Right lobe of liver (tissue), 6 donors: ENCODE measurements around the gene GABPB2. TPM values are rescaled to one million over a fixed set of nuclear protein-coding genes. Genes with fewer than 3 reads are reported as not detected.

Source experiments
- ATAC-seq, 4 donors: fragments of 200-7000 bp; cut with Tn5 transposase; one replicate each; pipeline ENCODE4 v1.9.1; 2020; ENCODE audit warnings: mild to moderate bottlenecking in 4 of 4, moderate library complexity in 4 of 4
- DNase-seq, 3 donors: peaks; one replicate each; pipeline ENCODE4 v3.0.0-alpha.2; 2020
- H3K27ac ChIP-seq, 3 donors: fragments of 200-600 bp; one replicate each; pipeline ENCODE4 v1.8.0; 2022
- H3K27me3 ChIP-seq, 2 donors: fragments of 200-600 bp; one replicate each; pipeline ENCODE4 v1.8.0; 2022
- H3K36me3 ChIP-seq, 4 donors: fragments of 200-600 bp; sonication (generic) in 1 of 4; one replicate each; pipeline versions ENCODE4 v1.5.1 to v1.8.0; 2017 to 2022; ENCODE audit warnings: control low read depth in 1 of 4
- H3K4me1 ChIP-seq, 4 donors: fragments of 200-600 bp; sonication (generic) in 1 of 4; one replicate each; pipeline versions ENCODE4 v1.5.1 to v1.8.0; 2017 to 2022; ENCODE audit warnings: control low read depth in 1 of 4
- H3K4me3 ChIP-seq, 3 donors: fragments of 200-600 bp; one replicate each; pipeline ENCODE4 v1.8.0; 2022
- H3K9me3 ChIP-seq, 4 donors: fragments of 200-600 bp; sonication (generic) in 1 of 4; one replicate each; pipeline versions ENCODE4 v1.5.1 to v1.8.0; 2017 to 2022; ENCODE audit warnings: control low read depth in 1 of 4
- POLR2A ChIP-seq: fragments of 450-650 bp; IDR thresholded peaks from one replicate; pipeline ENCODE4 v1.6.1; 2017; ENCODE audit warnings: antibody characterized with exemption, mild to moderate bottlenecking
- WGBS: methylation state at CpG from one replicate; pipeline ENCODE4 v1.1.6; 2018; ENCODE audit warnings: low coverage, low lambda C conversion rate; ENCODE audit not compliant: insufficient coverage; ENCODE audit errors: missing lambda C conversion rate; 5-methylcytosine and 5-hydroxymethylcytosine counted together
- intact Hi-C, 2 donors: fragments of 100-400 bp; cut with DNase I; formaldehyde crosslinking; loops; one replicate each; pipeline versions ENCODE4 v1.11.2 to v1.14.1; 2022
- total RNA-seq, 6 experiments: library from RNA; depleted of rRNA in 2 of 6; stranded (reverse); fragments of >200 nt in 2 of 6; fragmentation: NEBNext Ultra II Directional in 3 of 6; extraction: Animal tissue kit (Norgen Biotek cat#: 25700) in 3 of 6; gene quantifications; one replicate each; pipeline versions ENCODE4 v1.1.0 to v1.2.4, GENCODE V29; 2016 to 2023
- TF ChIP-seq, protein P1 (sequence below), 4 donors: fragments of 200-600 bp in 3 of 4; fragments of 450-650 bp in 1 of 4; IDR thresholded peaks; one replicate each; pipeline versions ENCODE4 v1.5.1 to v1.8.0; 2016 to 2022; ENCODE audit warnings: antibody characterized with exemption in 4 of 4, mild to moderate bottlenecking in 2 of 4
- donor health status: DM: no; HTN: yes; CAD: no.
- donor health status: DM: no; HTN: no; CAD: no.
- donor health status: DM: no; HTN: no; CAD: no.
- donor health status: DM: no; HTN: yes; CAD: no.
- donor health status: DM: no; HTN: yes; CAD: no.

GABPB2 gene
- total RNA-seq, 6 experiments from 2014 or later: 2.0 to 6.5 (median 5.0) TPM

DNA sequence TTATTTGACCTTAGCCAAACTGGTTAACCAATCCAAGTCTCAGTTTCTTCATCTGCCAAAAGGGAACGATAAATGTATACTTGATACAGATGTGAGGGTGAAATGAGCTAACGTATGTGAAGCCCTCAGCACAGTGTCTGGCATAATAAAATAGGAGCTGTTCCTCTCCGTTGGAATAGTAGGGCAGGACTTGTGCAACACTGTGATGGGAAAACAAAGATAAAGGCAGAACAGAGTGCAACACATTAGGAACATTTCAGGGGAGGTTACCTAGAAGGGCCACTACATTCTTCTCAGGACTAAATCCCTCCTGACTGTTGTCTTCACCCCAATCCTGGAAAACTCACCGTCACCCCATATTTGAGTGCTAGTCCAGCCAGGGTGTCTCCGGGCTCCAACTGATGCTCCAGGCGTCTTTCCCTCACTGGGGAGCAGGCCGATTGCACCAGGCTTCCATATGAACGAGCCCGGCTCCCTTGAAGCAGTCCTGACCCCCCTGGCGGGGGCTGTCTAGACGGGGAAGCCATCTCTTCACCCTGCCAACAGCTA, 94.2 kb downstream of the GABPB2 start:
- Histone ChIP-seq H3K27ac (peak overlapping the region; percentile 35 to 76 (median 63)), H3K36me3 (peaks cover 0 to 36% (median 13%) of the 10 kb centered on the region in 4 donors)

DNA sequence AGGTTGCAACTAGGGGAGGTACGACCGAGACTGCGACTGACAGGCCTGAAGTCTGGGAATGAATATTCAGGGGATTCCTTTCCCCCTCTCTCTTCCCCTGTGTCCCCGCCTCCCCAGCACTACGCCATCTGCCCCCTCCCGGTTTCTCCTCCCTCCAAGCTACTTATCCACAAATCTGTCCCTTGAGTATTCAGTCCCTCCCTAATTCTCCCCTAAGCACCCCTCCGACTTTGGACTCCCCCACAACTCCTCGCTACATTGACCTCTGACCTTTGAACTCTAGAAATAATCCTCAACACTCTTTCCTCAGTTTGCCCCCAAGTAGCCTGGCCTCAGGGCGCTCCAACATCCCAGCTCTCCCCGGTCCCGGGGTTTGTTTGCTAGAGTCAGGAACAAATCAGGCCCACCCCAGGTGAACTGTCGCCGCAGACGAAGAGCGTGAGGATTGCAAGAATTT, 94.7 kb downstream of the GABPB2 start:
- Histone ChIP-seq H3K27ac (peak overlapping the region; percentile 35 to 76 (median 63)), H3K4me3 (peak overlapping the region; percentile 51 to 72 (median 70)), H3K9me3 (no peaks in the 10 kb centered on the region), H3K27me3 (no peaks in the 10 kb centered on the region), H3K4me1 (peaks cover 0 to 15% (median 7%) of the 10 kb centered on the region in 4 donors), H3K36me3 (peaks cover 0 to 32% (median 11%) of the 10 kb centered on the region in 4 donors)
- DNase-seq (peak in 1 of 3 donors; percentile 64), ATAC-seq (peak; percentile 30 to 53 (median 45))
- TF ChIP-seq POLR2A: no peak
- TF ChIP-seq, protein P1, sequence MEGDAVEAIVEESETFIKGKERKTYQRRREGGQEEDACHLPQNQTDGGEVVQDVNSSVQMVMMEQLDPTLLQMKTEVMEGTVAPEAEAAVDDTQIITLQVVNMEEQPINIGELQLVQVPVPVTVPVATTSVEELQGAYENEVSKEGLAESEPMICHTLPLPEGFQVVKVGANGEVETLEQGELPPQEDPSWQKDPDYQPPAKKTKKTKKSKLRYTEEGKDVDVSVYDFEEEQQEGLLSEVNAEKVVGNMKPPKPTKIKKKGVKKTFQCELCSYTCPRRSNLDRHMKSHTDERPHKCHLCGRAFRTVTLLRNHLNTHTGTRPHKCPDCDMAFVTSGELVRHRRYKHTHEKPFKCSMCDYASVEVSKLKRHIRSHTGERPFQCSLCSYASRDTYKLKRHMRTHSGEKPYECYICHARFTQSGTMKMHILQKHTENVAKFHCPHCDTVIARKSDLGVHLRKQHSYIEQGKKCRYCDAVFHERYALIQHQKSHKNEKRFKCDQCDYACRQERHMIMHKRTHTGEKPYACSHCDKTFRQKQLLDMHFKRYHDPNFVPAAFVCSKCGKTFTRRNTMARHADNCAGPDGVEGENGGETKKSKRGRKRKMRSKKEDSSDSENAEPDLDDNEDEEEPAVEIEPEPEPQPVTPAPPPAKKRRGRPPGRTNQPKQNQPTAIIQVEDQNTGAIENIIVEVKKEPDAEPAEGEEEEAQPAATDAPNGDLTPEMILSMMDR (IDR thresholded peaks at IDR 0.05): no peak
- WGBS: 4% methylated on average over 11 of the region's 15 CpGs
- intact Hi-C loops: no loop called here

More for the DNA sequence above, 94.2 kb downstream of the GABPB2 start:
- Histone ChIP-seq H3K4me1 (peaks cover 0 to 15% (median 7%) of the 10 kb centered on the region in 4 donors), H3K9me3 (no peaks in the 10 kb centered on the region), H3K4me3 (peak overlapping the region; percentile 51 to 72 (median 70)), H3K27me3 (no peaks in the 10 kb centered on the region)
- peak; percentile 48 to 67 (median 62) for ATAC-seq
- TF ChIP-seq, protein P1 (IDR thresholded peaks at IDR 0.05): no peak
- TF ChIP-seq POLR2A: peak; percentile 34
- 31% methylated on average over 3 of the region's 11 CpGs for WGBS
- intact Hi-C loops: no loop called here
- DNase-seq: peak in 1 of 3 donors; percentile 40

DNA sequence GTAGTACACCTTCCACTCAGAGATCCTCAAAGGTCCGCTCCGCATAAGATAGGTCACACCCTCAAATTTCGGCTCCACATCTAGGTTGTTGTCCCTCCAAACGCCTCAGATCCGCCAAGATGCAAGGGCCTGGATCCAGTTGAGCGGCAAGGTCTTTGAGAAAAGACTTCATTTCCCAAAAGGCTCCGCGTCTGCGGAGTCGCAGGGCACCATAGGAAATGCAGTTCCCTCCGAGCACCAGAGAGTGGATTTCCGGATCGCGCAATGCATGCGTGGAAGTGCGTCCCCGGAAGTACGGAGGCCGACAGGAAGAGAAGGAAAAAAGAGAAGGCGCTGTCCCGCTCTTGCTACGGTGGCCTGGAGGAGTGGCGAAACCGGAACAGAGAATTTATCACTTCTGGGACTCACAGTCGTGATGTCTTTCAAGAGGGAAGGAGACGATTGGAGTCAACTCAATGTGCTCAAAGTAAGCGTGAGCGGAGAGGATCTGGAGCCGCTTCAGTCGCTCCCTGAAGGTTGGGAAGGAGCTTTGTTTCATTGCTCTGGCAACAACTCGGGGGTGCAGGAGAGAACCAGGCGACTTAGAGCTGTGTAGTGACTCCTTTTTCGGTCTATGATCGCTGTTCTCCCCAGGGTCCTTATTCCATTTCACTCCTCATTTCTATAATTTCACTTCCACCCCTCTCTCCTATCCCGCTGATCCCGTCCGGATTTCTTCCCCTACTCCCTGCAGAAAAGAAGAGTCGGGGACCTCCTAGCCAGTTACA, 95.4 kb downstream of the GABPB2 start, which contains the start of the genes LYSMD1 and SCNM1:
TSS of gene LYSMD1 (minus strand) at position 165 of the 767 bp plus-strand sequence. CDS start 644 bp downstream, outside the sequence.
TSS of gene SCNM1 (plus strand) at position 407 of the 767 bp plus-strand sequence. CDS start at position 416, 9 bp downstream.
- H3K27me3 ChIP-seq: no peaks in the 10 kb centered on the region
- ATAC-seq (peak; percentile 93 to 94 (median 94)), DNase-seq (peak; percentile 94 to 98 (median 98))
- intact Hi-C loops: no loop called here
- peaks cover 0 to 15% (median 7%) of the 10 kb centered on the region in 4 donors for H3K4me1 ChIP-seq
- peak; percentile 20 for TF ChIP-seq POLR2A
- TF ChIP-seq, protein P1 (IDR thresholded peaks at IDR 0.05): peak in 1 of 4 donors; percentile 28
- peak within 1 kb of the TSS; percentile 51 to 72 (median 70) for H3K4me3 ChIP-seq
- no peaks in the 10 kb centered on the region for H3K9me3 ChIP-seq
- H3K27ac ChIP-seq: peak within 1 kb of the TSS; percentile 35 to 76 (median 63)
- WGBS: under 1% methylated on average over 35 of the region's 38 CpGs
- peaks cover 0 to 26% (median 7%) of the 10 kb centered on the region in 4 donors for H3K36me3 ChIP-seq

DNA sequence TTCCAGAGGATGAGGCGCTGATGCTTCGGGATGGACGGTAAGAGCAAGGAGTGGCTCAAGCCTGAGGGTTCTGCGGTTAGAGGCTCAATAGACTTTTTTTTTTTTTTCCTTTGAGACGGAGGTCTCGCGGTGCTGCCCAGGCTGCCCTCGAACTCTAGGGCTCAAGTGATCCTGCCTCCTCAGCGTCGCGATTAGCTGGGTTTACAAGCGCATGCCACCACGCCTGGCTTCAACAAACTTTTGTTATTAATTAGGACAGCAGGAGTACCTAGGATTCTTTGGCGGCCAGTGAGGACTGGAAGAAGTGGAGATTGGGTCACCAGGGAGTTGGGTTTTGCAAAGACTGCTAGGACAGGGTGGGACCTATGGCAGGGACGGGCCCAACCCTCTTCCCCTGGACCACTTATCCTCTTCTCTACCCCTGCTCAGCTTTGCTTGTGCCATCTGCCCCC, 96.0 kb downstream of the GABPB2 start:
- no peak overlapping the region for H3K27ac ChIP-seq
- peaks cover 0 to 21% (median 4%) of the 10 kb centered on the region in 4 donors for H3K36me3 ChIP-seq
- H3K27me3 ChIP-seq: no peaks in the 10 kb centered on the region
- DNase-seq (no peak), ATAC-seq (no peak)
- peaks cover 0 to 15% (median 7%) of the 10 kb centered on the region in 4 donors for H3K4me1 ChIP-seq
- no peaks in the 10 kb centered on the region for H3K9me3 ChIP-seq
- WGBS: 3% methylated on average over 15 of the region's 15 CpGs
- H3K4me3 ChIP-seq: peak overlapping the region; percentile 51 to 72 (median 70)
- intact Hi-C loops: no loop called here
- no peak for TF ChIP-seq POLR2A
- TF ChIP-seq, protein P1 (IDR thresholded peaks at IDR 0.05): no peak
